ENCODE results near the gene PCNX1. TPM values are rescaled to one million over a fixed set of nuclear protein-coding genes. Genes with fewer than 3 reads are reported as not detected.
A peak's percentile ranks its signal among the peaks of the same experiment; 100 is the strongest.

Gene PCNX1
- total and polyA plus RNA-seq, 5 donors from 2014 or later, result 16.4 to 202 (median 21.1) TPM

- Histone ChIP-seq H3K9me3 (ENCODE audit: control insufficient read depth in 2 of 2, low read length in 2 of 2) (no peaks in the 10 kb centered on the region), H3K27ac (ENCODE audit: insufficient read depth, low read length, poor library complexity, severe bottlenecking) (no peak overlapping the region), H3K36me3 (ENCODE audit: control insufficient read depth, insufficient read depth, low read length) (peaks cover 83% of the 10 kb centered on the region), H3K27me3 (ENCODE audit: control insufficient read depth, insufficient read depth, low read length) (no peaks in the 10 kb centered on the region), H3K4me1 (ENCODE audit: control insufficient read depth, insufficient read depth, low read length, poor library complexity, severe bottlenecking) (peaks cover 11% of the 10 kb centered on the region), H3K4me3 (ENCODE audit: low read depth, low read length) (peak overlapping the region; percentile 8)
- Mint-ChIP-seq H3K27me3 (no peaks in the 10 kb centered on the region), H3K4me1 (peaks cover 34 to 56% (median 43%) of the 10 kb centered on the region in 4 donors), H3K36me3 (peaks cover 56% of the 10 kb centered on the region), H3K9me3 (peaks cover 0 to 14% (median 1%) of the 10 kb centered on the region in 7 donors), H3K27ac (peak overlapping the region in 2 of 3 donors; percentile 21 to 55), H3K4me3 (peak overlapping the region in 3 of 4 donors; percentile 13 to 49 (median 49))
- ATAC-seq (ENCODE audit: low read depth in 2 of 2) (no peak), DNase-seq (no peak)
Observed at GRCh38 chr14:71021347-71022011, 114.2 kb downstream of the PCNX1 start.

GRCh38 chr14:71022012-71022869, 115.0 kb downstream of the PCNX1 start:
- Mint-ChIP-seq H3K36me3 (peaks cover 52% of the 10 kb centered on the region), H3K9me3 (peaks cover 0 to 14% (median 1%) of the 10 kb centered on the region in 7 donors), H3K27ac (peak overlapping the region in 1 of 3 donors; percentile 21), H3K27me3 (no peaks in the 10 kb centered on the region), H3K4me1 (peaks cover 35 to 48% (median 41%) of the 10 kb centered on the region in 4 donors), H3K4me3 (peak overlapping the region; percentile 13 to 76 (median 50))
- Histone ChIP-seq H3K27ac (ENCODE audit: insufficient read depth, low read length, poor library complexity, severe bottlenecking) (no peak overlapping the region), H3K9me3 (ENCODE audit: control insufficient read depth in 2 of 2, low read length in 2 of 2) (no peaks in the 10 kb centered on the region), H3K27me3 (ENCODE audit: control insufficient read depth, insufficient read depth, low read length) (no peaks in the 10 kb centered on the region), H3K4me1 (ENCODE audit: control insufficient read depth, insufficient read depth, low read length, poor library complexity, severe bottlenecking) (peaks cover 11% of the 10 kb centered on the region), H3K36me3 (ENCODE audit: control insufficient read depth, insufficient read depth, low read length) (peaks cover 84% of the 10 kb centered on the region), H3K4me3 (ENCODE audit: low read depth, low read length) (peak overlapping the region; percentile 8)
- ATAC-seq (ENCODE audit: low read depth in 2 of 2) (no peak), DNase-seq (no peak)

- no peak for ATAC-seq (ENCODE audit: low read depth in 2 of 2)
- Histone ChIP-seq H3K27me3 (ENCODE audit: control insufficient read depth, insufficient read depth, low read length) (no peaks in the 10 kb centered on the region), H3K27ac (ENCODE audit: insufficient read depth, low read length, poor library complexity, severe bottlenecking) (no peak overlapping the region), H3K4me1 (ENCODE audit: control insufficient read depth, insufficient read depth, low read length, poor library complexity, severe bottlenecking) (peaks cover 11% of the 10 kb centered on the region), H3K36me3 (ENCODE audit: control insufficient read depth, insufficient read depth, low read length) (peaks cover 86% of the 10 kb centered on the region), H3K9me3 (ENCODE audit: control insufficient read depth in 2 of 2, low read length in 2 of 2) (no peaks in the 10 kb centered on the region), H3K4me3 (ENCODE audit: low read depth, low read length) (no peak overlapping the region)
- no peak overlapping the region for H3K4me3 Mint-ChIP-seq
- no peak overlapping the region for H3K27ac Mint-ChIP-seq
- peak in 1 of 3 donors; percentile 23 for DNase-seq
- H3K9me3 Mint-ChIP-seq, result peaks cover 0 to 14% (median 1%) of the 10 kb centered on the region in 7 donors
- peaks cover 38 to 47% (median 46%) of the 10 kb centered on the region in 4 donors for H3K4me1 Mint-ChIP-seq
- peaks cover 51% of the 10 kb centered on the region for H3K36me3 Mint-ChIP-seq
- no peaks in the 10 kb centered on the region for H3K27me3 Mint-ChIP-seq
Observed at GRCh38 chr14:71022939-71023338, 115.7 kb downstream of the PCNX1 start.

- H3K36me3 Mint-ChIP-seq, result peaks cover 49% of the 10 kb centered on the region
- Histone ChIP-seq H3K36me3 (ENCODE audit: control insufficient read depth, insufficient read depth, low read length) (peaks cover 91% of the 10 kb centered on the region), H3K27me3 (ENCODE audit: control insufficient read depth, insufficient read depth, low read length) (no peaks in the 10 kb centered on the region)
Observed at GRCh38 chr14:71029236-71029781, 122.0 kb downstream of the PCNX1 start.

GRCh38 chr14:71031000-71031399, 123.7 kb downstream of the PCNX1 start:
- no peaks in the 10 kb centered on the region for H3K27me3 ChIP-seq (ENCODE audit: control insufficient read depth, insufficient read depth, low read length)
- no peak overlapping the region for H3K27ac ChIP-seq (ENCODE audit: insufficient read depth, low read length, poor library complexity, severe bottlenecking)
- ATAC-seq (ENCODE audit: low read depth in 2 of 2), result no peak
- H3K36me3 Mint-ChIP-seq, result peaks cover 58% of the 10 kb centered on the region
- peaks cover 89% of the 10 kb centered on the region for H3K36me3 ChIP-seq (ENCODE audit: control insufficient read depth, insufficient read depth, low read length)
- DNase-seq, result no peak
- peaks cover 5 to 22% (median 15%) of the 10 kb centered on the region in 4 donors for H3K4me1 Mint-ChIP-seq
- no peaks in the 10 kb centered on the region for H3K9me3 ChIP-seq (ENCODE audit: control insufficient read depth in 2 of 2, low read length in 2 of 2)
- H3K4me3 ChIP-seq (ENCODE audit: low read depth, low read length), result no peak overlapping the region
- no peaks in the 10 kb centered on the region for H3K27me3 Mint-ChIP-seq
- H3K4me3 Mint-ChIP-seq, result no peak overlapping the region
- no peaks in the 10 kb centered on the region for H3K9me3 Mint-ChIP-seq
- H3K4me1 ChIP-seq (ENCODE audit: control insufficient read depth, insufficient read depth, low read length, poor library complexity, severe bottlenecking), result no peaks in the 10 kb centered on the region
- peak overlapping the region in 1 of 3 donors; percentile 65 for H3K27ac Mint-ChIP-seq

More at GRCh38 chr14:71029236-71029781, 122.0 kb downstream of the PCNX1 start:
- DNase-seq, result no peak
- no peaks in the 10 kb centered on the region for H3K9me3 Mint-ChIP-seq
- Histone ChIP-seq H3K4me3 (ENCODE audit: low read depth, low read length) (no peak overlapping the region), H3K9me3 (ENCODE audit: control insufficient read depth in 2 of 2, low read length in 2 of 2) (no peaks in the 10 kb centered on the region), H3K4me1 (ENCODE audit: control insufficient read depth, insufficient read depth, low read length, poor library complexity, severe bottlenecking) (no peaks in the 10 kb centered on the region), H3K27ac (ENCODE audit: insufficient read depth, low read length, poor library complexity, severe bottlenecking) (no peak overlapping the region)
- peak overlapping the region in 2 of 3 donors; percentile 42 to 54 for H3K27ac Mint-ChIP-seq
- no peaks in the 10 kb centered on the region for H3K27me3 Mint-ChIP-seq
- H3K4me3 Mint-ChIP-seq, result no peak overlapping the region
- ATAC-seq (ENCODE audit: low read depth in 2 of 2), result no peak
- peaks cover 12 to 20% (median 16%) of the 10 kb centered on the region in 4 donors for H3K4me1 Mint-ChIP-seq

GRCh38 chr14:71036433-71036832, 129.2 kb downstream of the PCNX1 start:
- Histone ChIP-seq H3K36me3 (ENCODE audit: control insufficient read depth, insufficient read depth, low read length) (peaks cover 70% of the 10 kb centered on the region), H3K27me3 (ENCODE audit: control insufficient read depth, insufficient read depth, low read length) (no peaks in the 10 kb centered on the region), H3K4me3 (ENCODE audit: low read depth, low read length) (no peak overlapping the region), H3K9me3 (ENCODE audit: control insufficient read depth in 2 of 2, low read length in 2 of 2) (peaks cover 12 to 20% of the 10 kb centered on the region in 2 experiments), H3K27ac (ENCODE audit: insufficient read depth, low read length, poor library complexity, severe bottlenecking) (no peak overlapping the region), H3K4me1 (ENCODE audit: control insufficient read depth, insufficient read depth, low read length, poor library complexity, severe bottlenecking) (no peaks in the 10 kb centered on the region)
- ATAC-seq (ENCODE audit: low read depth in 2 of 2) (no peak), DNase-seq (no peak)
- Mint-ChIP-seq H3K4me1 (peaks cover 3 to 12% (median 9%) of the 10 kb centered on the region in 4 donors), H3K27me3 (no peaks in the 10 kb centered on the region), H3K9me3 (peaks cover 0 to 23% (median 3%) of the 10 kb centered on the region in 7 donors), H3K4me3 (no peak overlapping the region), H3K27ac (no peak overlapping the region), H3K36me3 (peaks cover 68% of the 10 kb centered on the region)

- peak overlapping the region in 1 of 3 donors; percentile 34 for H3K27ac Mint-ChIP-seq
Observed at GRCh38 chr14:71048393-71048792, 141.1 kb downstream of the PCNX1 start.

More at GRCh38 chr14:71048393-71048792, 141.1 kb downstream of the PCNX1 start:
- no peaks in the 10 kb centered on the region for H3K27me3 ChIP-seq (ENCODE audit: control insufficient read depth, insufficient read depth, low read length)
- H3K4me1 Mint-ChIP-seq, result peaks cover 18 to 31% (median 21%) of the 10 kb centered on the region in 4 donors
- no peaks in the 10 kb centered on the region for H3K27me3 Mint-ChIP-seq
- peak overlapping the region; percentile 29 for H3K27ac ChIP-seq (ENCODE audit: insufficient read depth, low read length, poor library complexity, severe bottlenecking)
- H3K36me3 Mint-ChIP-seq, result peaks cover 40% of the 10 kb centered on the region
- peaks cover 87% of the 10 kb centered on the region for H3K36me3 ChIP-seq (ENCODE audit: control insufficient read depth, insufficient read depth, low read length)
- ATAC-seq (ENCODE audit: low read depth in 2 of 2), result no peak
- H3K9me3 ChIP-seq (ENCODE audit: control insufficient read depth in 2 of 2, low read length in 2 of 2), result no peaks in the 10 kb centered on the region
- no peak overlapping the region for H3K4me3 Mint-ChIP-seq
- peaks cover 0 to 9% (median 3%) of the 10 kb centered on the region in 7 donors for H3K9me3 Mint-ChIP-seq
- no peak for DNase-seq
- no peaks in the 10 kb centered on the region for H3K4me1 ChIP-seq (ENCODE audit: control insufficient read depth, insufficient read depth, low read length, poor library complexity, severe bottlenecking)
- H3K4me3 ChIP-seq (ENCODE audit: low read depth, low read length), result no peak overlapping the region

Data from CD4-positive, CD25-positive, alpha-beta regulatory T cell (primary cell).